Measurements from ENCODE around the gene ZNF418.
A peak's percentile ranks its signal among the peaks of the same experiment; 100 is the strongest.
"Not testable (repeated sequence)": the region's sequence is repeated elsewhere in the genome, so short reads cannot be mapped to it uniquely, and the experiment has no call there.

ZNF418 gene

DNA sequence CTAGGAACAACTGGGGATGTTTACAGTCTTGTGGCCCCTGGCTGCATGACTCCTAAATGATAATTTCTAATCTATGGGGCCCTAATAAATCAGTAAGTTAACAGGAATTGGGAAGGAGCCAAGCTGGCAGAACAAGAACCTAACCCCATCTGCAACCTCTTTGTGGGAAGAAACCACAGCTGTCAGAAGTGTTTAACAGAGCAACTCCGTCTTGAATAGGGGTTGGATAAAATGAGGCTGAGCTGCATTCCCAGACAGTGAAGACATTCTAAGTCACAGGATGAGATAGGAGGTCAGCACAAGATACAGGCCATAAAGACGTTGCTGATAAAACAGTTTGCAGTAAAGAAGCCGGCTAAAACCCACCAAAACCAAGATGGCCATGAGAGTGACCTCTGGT lies 44.5 kb downstream of the ZNF418 start:
- DNase-seq (ENCODE audit: low read depth in 2 of 3, low spot score in 1 of 3): not testable (repeated sequence)

- DNase-seq (ENCODE audit: low read depth in 2 of 3, low spot score in 1 of 3): peak; percentile 64 to 79 (median 76)
These were observed 46.5 kb downstream of the ZNF418 start, which contains the start of gene ZNF814 for GRCh38 chr19:57888560-57889231. ZNF814 (minus strand) TSS chr19:57889037; CDS start chr19:57888802, 235 bp downstream.

GRCh38 chr19:57888107-57888559 lies 47.1 kb downstream of the ZNF418 start:
- no peak for DNase-seq (ENCODE audit: low read depth in 2 of 3, low spot score in 1 of 3)

- no peak for DNase-seq (ENCODE audit: low read depth in 2 of 3, low spot score in 1 of 3)
These were observed 47.8 kb downstream of the ZNF418 start for GRCh38 chr19:57887195-57887941.

- DNase-seq (ENCODE audit: low read depth in 2 of 3, low spot score in 1 of 3): no peak
These were observed 49.2 kb downstream of the ZNF418 start for GRCh38 chr19:57886046-57886445.

GRCh38 chr19:57873883-57874799 lies 61.1 kb downstream of the ZNF418 start:
- DNase-seq (ENCODE audit: low read depth in 2 of 3, low spot score in 1 of 3): not testable (repeated sequence)

DNA sequence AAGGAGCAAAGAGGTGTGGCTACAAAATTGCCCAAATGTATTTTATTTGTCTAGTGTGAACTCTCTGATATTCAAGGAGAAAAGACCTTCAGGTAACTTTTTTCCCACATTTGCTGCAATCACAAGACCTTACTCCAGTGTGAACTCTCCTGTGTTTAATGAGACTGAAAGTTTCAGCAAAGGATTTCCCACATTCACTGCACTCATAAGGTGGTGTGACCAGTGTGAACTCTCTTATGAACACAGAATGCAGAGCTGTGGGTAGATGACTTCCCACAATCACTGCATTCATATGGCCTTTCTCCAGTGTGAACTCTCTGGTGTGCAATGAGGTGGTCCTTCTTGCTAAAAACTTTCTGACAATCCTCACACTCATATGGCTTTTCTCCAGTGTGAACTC lies 62.8 kb downstream of the ZNF418 start:
- no peak for DNase-seq (ENCODE audit: low read depth in 2 of 3, low spot score in 1 of 3)

Measured in stimulated activated CD4-positive, alpha-beta T cell treated with anti-CD3 and anti-CD28 coated beads, Interleukin-12 subunit alpha, Interleukin-12 subunit beta, amount 100 ng/mL, for 48 hours (primary cell).